ENCODE results near the gene KIRREL3.

KIRREL3 gene

DNA sequence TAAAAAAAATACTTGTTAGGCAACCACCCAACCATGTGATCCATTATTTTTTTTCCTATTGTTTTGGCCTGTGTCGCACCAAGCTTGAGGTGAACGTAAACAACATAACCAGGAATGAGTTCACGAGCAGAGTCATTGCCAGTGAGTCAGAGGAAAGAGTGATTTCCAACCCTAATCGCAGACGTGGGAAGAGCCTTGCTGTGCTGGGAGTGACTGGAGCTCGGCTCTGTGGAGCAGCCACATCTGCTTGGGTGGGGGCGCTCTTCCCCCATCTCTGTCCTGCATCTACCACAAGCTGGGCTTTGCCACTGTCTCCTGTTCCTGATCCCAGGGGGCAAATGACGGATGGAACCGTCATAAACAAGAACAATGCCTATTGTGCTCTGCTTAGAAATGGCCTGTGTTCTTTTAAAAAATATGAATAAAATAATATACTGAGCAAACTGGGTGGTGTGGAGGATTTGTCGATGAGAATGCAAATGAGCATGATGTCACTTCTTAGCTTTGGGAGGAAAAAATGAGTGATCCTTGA is 210.0 kb downstream of the KIRREL3 start:
- no peak for DNase-seq (ENCODE audit: low read depth)

- no peak for DNase-seq (ENCODE audit: low read depth)
Observed at GRCh38 chr11:126782810-126783209, 217.8 kb downstream of the KIRREL3 start.

DNA sequence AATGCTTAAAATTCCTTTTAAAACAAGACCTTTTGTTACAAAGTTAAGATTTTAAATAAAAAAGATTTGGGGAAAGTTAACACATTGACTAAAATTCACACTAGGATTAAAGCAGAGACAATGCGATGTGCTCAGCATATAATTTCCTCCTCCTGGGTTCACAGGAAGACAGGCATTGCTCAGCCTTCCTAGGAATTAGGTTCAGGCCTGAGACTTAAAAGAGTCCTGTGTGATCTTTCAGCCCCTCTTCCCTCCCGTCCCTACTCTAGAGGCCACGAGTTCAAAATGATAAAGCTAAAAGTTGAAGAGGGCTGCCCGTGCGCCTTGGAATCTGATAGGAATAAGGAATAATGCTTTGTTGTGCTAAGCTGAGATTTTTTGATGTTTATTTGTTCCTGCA is 218.6 kb downstream of the KIRREL3 start:
- no peak for DNase-seq (ENCODE audit: low read depth)

DNA sequence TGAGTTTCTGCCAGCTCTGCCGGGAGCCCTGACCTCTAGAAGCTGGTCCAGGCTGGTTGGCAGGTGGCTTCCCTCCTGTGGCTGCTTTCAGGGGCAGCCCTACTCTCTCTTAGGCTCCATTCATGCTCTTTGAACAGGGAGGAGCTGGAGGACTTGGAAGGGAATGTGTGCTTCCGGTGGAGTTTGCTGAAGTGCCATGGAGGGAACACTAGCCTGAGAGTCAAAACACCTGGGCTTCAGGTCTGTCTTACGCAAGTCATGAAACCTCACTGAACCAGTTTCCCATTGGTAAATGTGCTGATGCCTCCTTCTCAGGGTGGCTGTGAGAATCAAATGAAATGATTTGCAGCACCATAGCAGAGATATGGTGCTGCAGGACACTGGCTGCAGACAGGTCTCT is 224.5 kb downstream of the KIRREL3 start:
- DNase-seq (ENCODE audit: low read depth), result no peak

DNA sequence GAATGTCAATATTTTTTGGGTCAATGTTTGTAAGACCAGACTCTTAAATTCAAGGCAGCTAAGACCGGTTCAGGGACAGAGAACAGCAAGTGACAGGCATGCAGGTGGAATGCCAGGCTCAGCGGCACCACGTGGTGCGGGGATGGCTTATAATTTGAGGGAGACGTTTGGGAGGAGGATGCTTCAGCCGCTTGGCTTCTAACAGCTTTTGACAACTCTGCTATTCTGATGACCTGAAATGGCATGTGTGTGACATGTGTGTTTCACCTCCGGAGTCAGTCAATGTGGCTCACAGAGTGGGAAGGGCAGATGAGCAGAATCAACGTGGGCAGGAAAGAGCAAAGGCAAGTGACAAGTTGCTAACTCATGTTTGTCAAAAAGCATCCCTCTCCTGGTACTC is 228.3 kb downstream of the KIRREL3 start:
- DNase-seq (ENCODE audit: low read depth), result no peak

DNA sequence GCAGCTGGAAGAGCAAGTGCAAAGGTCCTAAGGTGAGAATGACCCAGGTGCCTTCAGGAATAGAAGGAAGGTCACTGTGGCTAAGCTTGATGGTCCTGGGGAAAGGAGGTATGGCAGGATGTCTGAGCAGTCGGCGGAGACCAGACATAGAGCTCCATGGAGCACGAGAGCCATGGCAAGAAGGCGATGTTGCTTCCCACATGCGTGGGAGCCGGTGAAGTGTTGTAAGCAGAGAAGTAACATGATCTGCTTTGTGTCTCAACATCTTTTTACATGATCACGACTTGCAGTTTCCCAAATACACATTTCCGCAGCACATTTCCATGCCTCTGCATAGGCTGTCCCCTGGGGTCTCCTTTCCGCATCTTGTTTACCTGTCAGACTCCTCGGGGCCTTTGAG is 231.9 kb downstream of the KIRREL3 start:
- DNase-seq (ENCODE audit: low read depth), result no peak

DNA sequence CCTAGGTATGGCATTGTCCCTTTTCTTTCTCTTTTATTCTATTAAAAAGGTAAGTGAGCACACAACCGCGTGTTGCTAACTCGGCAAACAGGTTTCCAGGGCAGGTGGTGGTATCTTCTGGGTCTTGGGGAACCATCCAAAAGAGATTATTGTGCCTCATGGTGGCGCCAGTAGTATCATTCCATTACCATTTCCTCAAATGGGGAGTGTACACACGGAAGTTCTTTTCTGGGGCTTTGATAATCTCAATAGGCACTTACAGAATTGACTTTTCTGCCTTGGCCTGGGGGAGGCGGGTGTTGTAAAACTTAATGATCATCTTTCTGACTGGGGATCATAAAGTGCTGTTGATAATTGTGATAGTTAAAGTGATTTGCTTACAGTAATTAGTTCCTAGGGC is 234.1 kb downstream of the KIRREL3 start:
- no peak for DNase-seq (ENCODE audit: low read depth)

- no peak for DNase-seq (ENCODE audit: low read depth)
Observed at GRCh38 chr11:126765196-126765595, 235.4 kb downstream of the KIRREL3 start.

DNA sequence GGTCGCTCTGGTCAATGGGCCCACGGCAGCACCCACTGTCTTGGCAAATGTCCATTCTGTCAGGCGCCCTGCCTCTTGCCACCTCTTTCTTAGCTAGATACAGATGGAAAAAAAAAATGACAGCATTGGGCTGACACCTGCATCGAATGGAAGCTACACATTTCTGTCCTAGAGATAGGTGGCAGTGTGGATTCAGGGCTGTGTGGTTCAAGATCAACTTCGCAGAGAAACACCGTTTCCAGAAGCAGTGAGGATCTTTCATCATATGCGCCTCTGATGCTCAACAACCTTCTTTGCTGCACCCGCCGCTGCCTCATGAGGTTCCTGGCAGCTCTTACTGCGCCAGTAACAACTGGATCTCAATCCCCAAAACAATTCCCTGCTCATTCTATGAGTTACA is 236.3 kb downstream of the KIRREL3 start:
- no peak for DNase-seq (ENCODE audit: low read depth)

GRCh38 chr11:126756855-126757254 is 243.7 kb downstream of the KIRREL3 start:
- DNase-seq (ENCODE audit: low read depth), result no peak

GRCh38 chr11:126756421-126756820 is 244.1 kb downstream of the KIRREL3 start:
- no peak for DNase-seq (ENCODE audit: low read depth)

GRCh38 chr11:126755526-126755925 is 245.0 kb downstream of the KIRREL3 start:
- no peak for DNase-seq (ENCODE audit: low read depth)

DNA sequence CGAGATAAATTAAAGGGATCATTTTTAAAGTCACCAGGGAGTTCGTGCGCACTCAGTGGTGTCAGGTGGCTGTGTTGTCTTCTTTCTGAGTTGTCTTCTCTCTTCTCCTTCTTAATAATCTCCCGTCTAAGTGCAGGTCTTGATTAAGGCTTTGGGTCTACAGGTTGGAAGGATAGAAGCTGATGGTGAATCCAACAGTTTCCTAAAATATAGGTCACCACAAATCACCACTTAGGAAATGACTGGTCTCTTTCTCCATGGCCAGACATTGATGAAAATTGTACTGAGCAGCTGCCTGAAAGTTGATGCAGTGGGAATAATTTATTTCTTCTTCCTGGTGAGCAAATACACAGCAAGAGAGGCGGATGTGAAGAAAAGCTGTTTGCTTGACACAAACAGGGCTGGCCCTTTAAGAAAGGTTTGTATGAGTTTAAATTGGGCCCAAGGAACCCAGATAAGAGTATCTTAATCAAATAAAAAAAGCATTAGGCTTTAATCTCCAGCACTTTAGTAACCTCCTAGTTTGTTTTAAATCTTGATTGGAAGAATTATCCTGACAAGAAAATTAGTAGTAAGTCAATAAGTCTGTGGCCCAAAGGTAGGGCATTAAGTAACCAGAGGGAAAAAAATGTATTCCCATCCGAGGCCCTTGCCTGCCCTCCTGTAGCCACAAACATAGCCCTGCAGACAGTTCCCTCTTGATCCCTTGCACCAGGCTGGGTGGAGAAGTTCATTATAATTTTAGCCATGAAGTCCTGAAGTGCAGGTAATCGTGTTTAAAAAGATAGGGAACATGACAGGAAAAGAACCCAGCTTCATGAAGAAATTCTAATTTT is 245.8 kb downstream of the KIRREL3 start:
- no peak for DNase-seq (ENCODE audit: low read depth)

GRCh38 chr11:126753990-126754389 is 246.6 kb downstream of the KIRREL3 start:
- DNase-seq (ENCODE audit: low read depth), result no peak

- DNase-seq (ENCODE audit: low read depth), result no peak
Observed at GRCh38 chr11:126751242-126751641, 249.3 kb downstream of the KIRREL3 start.

DNA sequence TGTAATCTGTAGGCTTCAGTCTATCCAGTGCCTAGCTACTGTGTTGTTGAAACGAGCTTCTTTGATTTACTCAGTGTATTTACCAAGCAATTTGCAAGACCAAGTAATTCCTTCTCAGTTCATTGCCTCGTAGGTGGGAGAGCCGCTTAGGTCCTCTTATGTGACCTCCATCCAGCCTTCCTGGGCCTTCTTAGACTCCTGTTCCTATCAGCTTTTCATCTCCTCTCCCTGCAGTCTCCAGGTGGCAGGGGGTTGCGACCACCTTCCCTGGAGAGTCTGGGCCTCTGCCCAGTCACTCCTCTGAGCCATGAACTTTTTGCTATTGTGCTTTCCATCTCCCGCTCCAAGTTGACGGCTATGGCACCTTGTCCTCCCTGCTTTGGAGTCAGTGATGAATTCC is 251.8 kb downstream of the KIRREL3 start:
- DNase-seq (ENCODE audit: low read depth), result no peak

- no peak for DNase-seq (ENCODE audit: low read depth)
Observed at GRCh38 chr11:126748100-126748791, 252.3 kb downstream of the KIRREL3 start.

- DNase-seq (ENCODE audit: low read depth), result no peak
Observed at GRCh38 chr11:126747315-126747714, 253.3 kb downstream of the KIRREL3 start.

- DNase-seq (ENCODE audit: low read depth), result no peak
Observed at GRCh38 chr11:126746443-126746842, 254.1 kb downstream of the KIRREL3 start.

DNA sequence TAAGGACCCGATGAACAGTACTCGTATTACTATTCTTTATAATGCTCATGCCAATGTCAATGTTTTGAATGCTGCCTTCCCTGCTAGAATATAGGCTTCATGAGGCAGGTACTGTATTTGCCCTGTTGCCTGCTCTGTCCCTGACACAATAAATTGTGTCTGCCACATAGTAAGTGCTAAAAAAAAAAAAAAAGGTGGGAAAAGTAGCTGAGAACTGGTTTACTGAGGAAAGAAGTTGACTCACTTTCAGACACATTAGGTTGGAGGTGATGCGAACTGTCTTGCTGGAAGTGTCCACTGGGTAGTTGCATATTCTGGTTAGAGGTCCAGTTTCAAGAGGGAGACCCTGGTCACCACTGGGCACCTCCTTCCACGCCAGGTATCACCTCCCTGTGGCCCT is 255.9 kb downstream of the KIRREL3 start:
- DNase-seq (ENCODE audit: low read depth), result no peak

DNA sequence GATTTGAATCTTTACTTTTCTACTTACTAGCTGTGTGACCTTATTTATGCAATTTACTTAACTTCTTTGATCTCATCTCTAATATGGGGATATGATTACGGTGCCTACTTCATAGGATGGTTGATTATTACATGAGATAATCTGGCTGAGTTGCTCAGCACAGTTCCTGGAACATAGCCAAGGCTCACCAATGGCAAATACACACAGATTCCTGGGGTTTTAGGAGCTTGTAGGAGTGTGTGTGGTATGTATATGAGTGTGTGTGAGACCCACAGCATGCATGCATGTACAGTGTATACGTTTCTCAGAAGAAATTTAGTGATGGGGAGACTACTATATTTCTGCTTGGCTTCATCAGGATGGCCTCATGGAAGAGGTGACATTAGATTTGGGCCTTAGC is 256.9 kb downstream of the KIRREL3 start:
- DNase-seq (ENCODE audit: low read depth), result no peak

DNA sequence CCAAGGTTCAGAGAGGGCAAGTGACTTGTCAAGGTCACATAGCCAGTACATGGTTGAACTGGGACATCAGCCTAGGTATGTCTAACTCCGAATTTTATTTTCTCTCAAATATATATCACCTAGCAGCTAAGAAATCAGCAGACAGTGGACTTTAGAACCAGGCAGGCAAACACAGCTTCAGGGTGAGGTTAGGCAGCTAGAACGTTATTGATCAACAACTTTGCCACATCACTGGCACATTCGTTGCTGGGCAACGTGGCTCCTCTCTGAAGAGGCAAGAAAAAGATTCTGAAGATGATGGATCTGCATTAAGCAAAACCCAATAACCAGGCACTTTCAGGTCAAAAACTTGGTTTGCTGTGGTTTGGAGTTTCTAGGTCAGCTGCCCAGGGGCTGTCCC is 258.0 kb downstream of the KIRREL3 start:
- no peak for DNase-seq (ENCODE audit: low read depth)

- no peak for DNase-seq (ENCODE audit: low read depth)
Observed at GRCh38 chr11:126740846-126741245, 259.7 kb downstream of the KIRREL3 start.
